ENCODE measurements around the gene NES.
A peak's percentile ranks its signal among the peaks of the same experiment; 100 is the strongest.

Gene NES

GRCh38 chr1:156725683-156726280 is 48.6 kb upstream of the NES start:
- ChIA-PET CTCF (interaction anchor here (0.6 to 10.1 kb wide), 65 partner anchors 10 to 437 kb away, joined by 3 to 526 read pairs (median 6); partner anchors contain the start of genes CRABP2, HAPLN2, HDGF and INSRR), POLR2A (interaction anchor here (1.0 to 4.8 kb wide), 12 partner anchors 16 to 169 kb away, joined by 3 to 84 read pairs (median 8); partner anchors contain the start of genes CRABP2, HDGF, MRPL24 and NTRK1)
- peaks cover 7 to 60% of the 10 kb centered on the region in 2 experiments; a peak in 2 of 3 replicates for H3K36me3 ChIP-seq (ENCODE audit: control insufficient read depth in 2 of 2, insufficient read depth in 1 of 2, low read length in 2 of 2)
- H3K4me1 ChIP-seq (ENCODE audit: control insufficient read depth, insufficient read depth, low read length) = peaks cover 7% of the 10 kb centered on the region
- H3K9me3 ChIP-seq (ENCODE audit: control insufficient read depth, insufficient read depth, low read depth, low read length) = no peaks in the 10 kb centered on the region
- no peak overlapping the region for H3K27ac ChIP-seq (ENCODE audit: extremely low read depth, low read depth, low read length)
- H3K4me3 ChIP-seq (ENCODE audit: low read depth, low read length) = peak overlapping the region; percentile 24
- TF ChIP-seq BCL11B (tag by site-specific recombination; IDR thresholded peaks at IDR 0.05; ENCODE audit: low read depth) = no peak
- no peak for TF ChIP-seq GLI2 (tag by site-specific recombination; IDR thresholded peaks at IDR 0.05; ENCODE audit: borderline replicate concordance, low read depth)
- TF ChIP-seq ZNF645 (tag by site-specific recombination; IDR thresholded peaks at IDR 0.05) = no peak
- TF ChIP-seq ZNF23 (tag by site-specific recombination; IDR thresholded peaks at IDR 0.05; ENCODE audit: borderline replicate concordance) = no peak
- 0 out of 2 replicates have a peak, but pooled peaks have one; percentile 24 for TF ChIP-seq ZNF558 (tag by site-specific recombination; IDR thresholded peaks at IDR 0.05)
- no peak for TF ChIP-seq ATF2 (tag by site-specific recombination; IDR thresholded peaks at IDR 0.05; ENCODE audit: low read depth)
- TF ChIP-seq ZNF2 (tag by site-specific recombination; IDR thresholded peaks at IDR 0.05) = peak; percentile 62; the same call in 1 of the 2 replicates
- peak; percentile 69 for TF ChIP-seq ZNF692 (tag by site-specific recombination; IDR thresholded peaks at IDR 0.05)
- TF ChIP-seq INSM2 (tag by site-specific recombination; IDR thresholded peaks at IDR 0.05) = peak; percentile 32; the same call in 1 of the 2 replicates
- 0 out of 2 replicates have a peak, but pooled peaks have one; percentile 32 for TF ChIP-seq ZNF324 (tag by site-specific recombination; IDR thresholded peaks at IDR 0.05)
- TF ChIP-seq CTCF (tag by site-specific recombination; IDR thresholded peaks at IDR 0.05) = peak; percentile 98
- TF ChIP-seq ZNF274 (IDR thresholded peaks at IDR 0.05; ENCODE audit: low read length) = no peak
- TF ChIP-seq ZNF274 (tag by site-specific recombination; IDR thresholded peaks at IDR 0.05; ENCODE audit: borderline replicate concordance) = no peak
- no peak for TF ChIP-seq ZNF211 (tag by site-specific recombination; IDR thresholded peaks at IDR 0.05; ENCODE audit: low read depth)
- 0 out of 2 replicates have a peak, but pooled peaks have one; percentile 5 for TF ChIP-seq GLIS1 (tag by site-specific recombination; IDR thresholded peaks at IDR 0.05)
- TF ChIP-seq ZNF629 (tag by site-specific recombination; IDR thresholded peaks at IDR 0.05) = peak; percentile 55
- no peak for TF ChIP-seq SALL2 (tag by site-specific recombination; IDR thresholded peaks at IDR 0.05; ENCODE audit: borderline replicate concordance)
- no peak for TF ChIP-seq FEZF1 (tag by site-specific recombination; IDR thresholded peaks at IDR 0.05)
- 0 out of 2 replicates have a peak, but pooled peaks have one; percentile 19 for TF ChIP-seq ZSCAN16 (tag by site-specific recombination; IDR thresholded peaks at IDR 0.05)
- no peak for TF ChIP-seq ZNF518A (tag by site-specific recombination; conservative IDR thresholded peaks at IDR 0.05; ENCODE audit: low read depth)
- no peak for TF ChIP-seq ZNF621 (tag by site-specific recombination; IDR thresholded peaks at IDR 0.05)
- TF ChIP-seq IKZF3 (tag by site-specific recombination; IDR thresholded peaks at IDR 0.05) = peak; percentile 45; the same call in 1 of the 2 replicates

All from HEK293 (cell line).